ENCODE data around the gene PRKCA.

DNA sequence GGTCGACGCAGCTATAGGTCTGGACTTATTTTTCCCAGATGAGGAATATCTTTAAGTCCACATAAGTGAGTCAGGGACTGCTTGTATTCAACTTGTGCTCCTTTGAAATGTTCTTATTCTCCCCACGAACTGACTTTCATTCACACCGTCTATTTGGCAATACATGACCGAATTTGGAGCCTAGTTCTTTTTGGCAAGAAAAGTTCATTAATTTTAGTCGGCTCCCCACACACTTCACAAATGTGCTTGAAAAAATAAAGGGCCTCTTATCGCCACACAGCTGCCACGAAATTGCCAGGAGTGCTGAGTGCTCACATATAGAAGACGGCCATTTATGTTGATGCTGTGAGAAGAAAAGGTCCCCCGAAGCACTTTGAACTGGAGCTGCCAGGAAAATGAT lies 152.6 kb downstream of the PRKCA start:
- no peak for TF ChIP-seq POLR2A (IDR thresholded peaks at IDR 0.05)
- TF ChIP-seq, protein P1, sequence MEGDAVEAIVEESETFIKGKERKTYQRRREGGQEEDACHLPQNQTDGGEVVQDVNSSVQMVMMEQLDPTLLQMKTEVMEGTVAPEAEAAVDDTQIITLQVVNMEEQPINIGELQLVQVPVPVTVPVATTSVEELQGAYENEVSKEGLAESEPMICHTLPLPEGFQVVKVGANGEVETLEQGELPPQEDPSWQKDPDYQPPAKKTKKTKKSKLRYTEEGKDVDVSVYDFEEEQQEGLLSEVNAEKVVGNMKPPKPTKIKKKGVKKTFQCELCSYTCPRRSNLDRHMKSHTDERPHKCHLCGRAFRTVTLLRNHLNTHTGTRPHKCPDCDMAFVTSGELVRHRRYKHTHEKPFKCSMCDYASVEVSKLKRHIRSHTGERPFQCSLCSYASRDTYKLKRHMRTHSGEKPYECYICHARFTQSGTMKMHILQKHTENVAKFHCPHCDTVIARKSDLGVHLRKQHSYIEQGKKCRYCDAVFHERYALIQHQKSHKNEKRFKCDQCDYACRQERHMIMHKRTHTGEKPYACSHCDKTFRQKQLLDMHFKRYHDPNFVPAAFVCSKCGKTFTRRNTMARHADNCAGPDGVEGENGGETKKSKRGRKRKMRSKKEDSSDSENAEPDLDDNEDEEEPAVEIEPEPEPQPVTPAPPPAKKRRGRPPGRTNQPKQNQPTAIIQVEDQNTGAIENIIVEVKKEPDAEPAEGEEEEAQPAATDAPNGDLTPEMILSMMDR (IDR thresholded peaks at IDR 0.05) = no peak

Measured in uterus (tissue), 2 donors.